ENCODE results near the gene PCDH10.

GRCh38 chr4:133162941-133163340 is 13.8 kb downstream of the PCDH10 start:
- TF ChIP-seq, protein P1, sequence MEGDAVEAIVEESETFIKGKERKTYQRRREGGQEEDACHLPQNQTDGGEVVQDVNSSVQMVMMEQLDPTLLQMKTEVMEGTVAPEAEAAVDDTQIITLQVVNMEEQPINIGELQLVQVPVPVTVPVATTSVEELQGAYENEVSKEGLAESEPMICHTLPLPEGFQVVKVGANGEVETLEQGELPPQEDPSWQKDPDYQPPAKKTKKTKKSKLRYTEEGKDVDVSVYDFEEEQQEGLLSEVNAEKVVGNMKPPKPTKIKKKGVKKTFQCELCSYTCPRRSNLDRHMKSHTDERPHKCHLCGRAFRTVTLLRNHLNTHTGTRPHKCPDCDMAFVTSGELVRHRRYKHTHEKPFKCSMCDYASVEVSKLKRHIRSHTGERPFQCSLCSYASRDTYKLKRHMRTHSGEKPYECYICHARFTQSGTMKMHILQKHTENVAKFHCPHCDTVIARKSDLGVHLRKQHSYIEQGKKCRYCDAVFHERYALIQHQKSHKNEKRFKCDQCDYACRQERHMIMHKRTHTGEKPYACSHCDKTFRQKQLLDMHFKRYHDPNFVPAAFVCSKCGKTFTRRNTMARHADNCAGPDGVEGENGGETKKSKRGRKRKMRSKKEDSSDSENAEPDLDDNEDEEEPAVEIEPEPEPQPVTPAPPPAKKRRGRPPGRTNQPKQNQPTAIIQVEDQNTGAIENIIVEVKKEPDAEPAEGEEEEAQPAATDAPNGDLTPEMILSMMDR (IDR thresholded peaks at IDR 0.05; ENCODE audit: low read depth, low read length) = no peak
- no peak for TF ChIP-seq EZH2phosphoT487 (IDR thresholded peaks at IDR 0.05; ENCODE audit: low read depth)

All from OCI-LY3 (cell line).